Brain pericyte (primary cell): ENCODE data around the gene FARP1.

Source experiments
- DNase-seq: peaks from one replicate; pipeline ENCODE4 v3.0.0-alpha.2; 2012; ENCODE audit warnings: low read depth, low spot score

Gene FARP1

DNA sequence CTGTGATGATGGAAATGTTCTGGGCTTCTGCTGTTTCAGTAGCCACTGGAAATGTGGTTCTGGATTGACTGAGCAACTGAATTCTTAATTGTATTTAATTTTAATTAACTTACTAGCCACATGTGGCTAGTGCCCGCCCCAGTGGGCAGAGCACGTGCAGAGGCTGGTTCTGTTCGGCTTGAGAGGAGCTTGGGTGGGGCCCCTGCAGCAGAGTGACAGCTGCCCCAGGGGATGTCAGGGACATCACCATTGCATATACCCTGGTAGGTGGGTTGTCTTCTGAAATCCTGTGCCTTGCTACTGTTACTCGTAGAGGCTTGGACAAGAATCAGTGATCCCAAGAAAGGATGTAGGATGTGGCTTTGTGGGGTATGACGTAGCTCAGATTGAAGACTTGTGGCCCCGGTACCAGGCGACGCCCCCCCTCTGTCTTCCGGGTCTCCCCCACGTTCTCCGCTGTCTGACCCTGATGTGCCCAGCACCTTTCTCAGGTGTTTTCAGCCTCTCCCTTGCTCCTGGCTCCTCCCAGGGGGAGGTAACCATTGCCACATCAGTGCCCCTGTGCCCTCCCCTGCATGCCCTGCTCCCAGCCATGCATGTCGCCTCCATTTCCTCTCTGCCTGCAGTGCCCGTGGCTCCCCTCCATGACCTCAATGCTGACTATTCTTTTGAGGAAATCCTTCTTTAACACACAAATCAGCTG, 136.7 kb downstream of the FARP1 start:
- DNase-seq, result no peak

DNA sequence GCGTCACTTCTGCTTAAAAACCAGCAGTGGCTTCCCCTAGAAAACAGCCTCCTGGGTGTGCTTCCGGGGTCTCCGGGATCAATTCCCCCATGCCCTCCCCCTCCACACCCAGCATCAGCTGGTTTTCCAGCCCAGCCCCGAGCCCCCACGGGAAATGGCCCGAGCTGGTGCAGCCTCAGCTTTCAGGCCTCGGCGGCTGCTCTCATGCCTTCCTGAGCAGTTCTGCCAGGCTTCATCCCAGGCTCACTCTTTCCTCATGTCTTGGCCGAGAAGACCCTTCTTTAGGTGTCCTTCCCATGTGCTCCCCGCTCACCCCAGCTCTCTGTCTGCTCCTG, 137.2 kb downstream of the FARP1 start:
- no peak for DNase-seq

DNA sequence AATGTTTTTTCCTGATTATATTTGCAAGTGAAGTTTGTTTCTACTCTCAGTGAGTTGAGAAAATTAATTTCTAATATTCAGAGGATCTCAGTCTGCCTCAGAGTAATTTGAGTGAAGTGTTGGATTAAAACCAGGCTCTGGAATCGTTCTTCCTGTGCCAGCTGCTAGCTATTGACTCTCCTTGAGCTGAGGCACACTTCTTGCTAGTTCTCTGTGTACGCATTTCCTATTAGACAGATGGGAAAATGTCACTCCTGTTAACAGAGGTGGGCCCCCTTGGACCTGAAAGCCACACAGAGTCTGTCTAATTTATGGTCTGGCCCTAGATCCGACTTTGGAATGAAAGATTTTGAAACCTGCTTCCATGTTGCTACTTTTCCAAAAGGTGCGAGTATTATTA, 141.8 kb downstream of the FARP1 start:
- DNase-seq, result no peak

DNA sequence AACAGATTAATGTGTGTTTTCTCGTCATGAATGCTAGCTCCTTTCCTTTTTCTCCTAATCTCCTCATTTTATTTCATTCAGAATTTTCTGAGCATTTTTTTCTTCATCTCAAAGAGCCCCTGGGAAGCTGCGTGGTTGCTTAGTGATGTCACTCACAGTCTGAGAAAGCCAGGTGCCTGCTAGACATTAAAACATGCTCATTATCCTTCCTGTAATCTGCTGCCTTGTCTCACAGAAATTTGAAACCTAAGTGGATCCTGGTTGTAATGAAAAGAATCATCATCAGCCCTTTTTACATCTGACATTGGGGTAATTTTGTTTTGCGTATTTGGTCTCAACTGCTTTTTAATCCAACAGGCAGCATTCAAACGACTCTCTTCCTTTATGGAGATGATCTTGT, 142.4 kb downstream of the FARP1 start:
- DNase-seq, result no peak

DNA sequence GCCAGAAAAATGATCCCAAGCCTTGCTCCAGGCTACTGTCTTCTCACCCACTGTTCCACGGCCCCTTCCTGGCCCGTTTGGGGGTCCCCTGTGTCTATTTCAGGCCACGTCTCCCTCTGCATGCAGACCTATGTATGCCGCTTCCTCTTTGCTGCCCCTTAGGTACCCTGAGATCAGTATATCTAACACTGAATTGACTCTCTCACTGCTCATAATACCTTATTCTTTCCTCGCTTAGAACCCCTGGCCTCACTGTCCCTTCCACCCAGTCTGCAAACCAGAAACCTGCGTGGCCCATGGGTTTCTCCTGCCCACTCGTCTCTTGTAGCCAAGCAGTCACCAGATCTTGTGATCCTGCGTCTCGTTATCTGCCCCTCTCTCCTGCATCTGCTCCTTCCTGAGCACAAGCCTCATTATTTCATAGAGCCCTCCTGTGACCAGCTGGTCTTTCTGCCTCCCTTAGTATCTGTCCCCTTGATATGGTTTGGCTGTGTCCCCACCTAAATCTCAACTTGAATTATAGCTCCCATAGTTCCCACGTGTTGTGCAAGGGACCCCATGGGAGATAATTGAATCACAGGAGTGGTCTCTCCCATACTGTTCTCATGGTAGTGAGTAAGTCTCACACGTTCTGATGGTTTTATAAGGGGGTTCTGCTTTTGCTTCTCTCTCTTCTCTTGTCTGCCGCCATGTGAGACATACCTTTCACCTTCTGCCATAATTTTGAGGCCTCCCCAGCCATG, 143.1 kb downstream of the FARP1 start:
- no peak for DNase-seq

DNA sequence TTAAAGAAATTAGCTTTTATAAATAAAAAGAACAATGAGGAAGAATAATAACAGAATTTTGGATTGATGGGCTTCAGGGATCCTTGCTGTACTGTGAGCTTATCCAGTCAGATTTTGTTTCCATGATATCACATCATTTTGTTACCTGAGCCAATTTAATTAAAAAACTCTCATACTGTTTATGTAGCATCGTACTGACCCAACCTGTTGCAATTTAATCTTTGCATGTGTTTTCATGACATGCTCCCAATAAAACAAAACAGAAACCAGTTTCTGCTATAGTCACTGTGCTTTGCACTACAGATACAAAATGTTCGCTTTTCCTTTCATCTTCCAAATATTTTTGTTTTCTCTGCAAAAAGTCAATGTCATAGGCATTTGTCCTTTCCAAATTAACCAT, 143.9 kb downstream of the FARP1 start:
- DNase-seq, result no peak

DNA sequence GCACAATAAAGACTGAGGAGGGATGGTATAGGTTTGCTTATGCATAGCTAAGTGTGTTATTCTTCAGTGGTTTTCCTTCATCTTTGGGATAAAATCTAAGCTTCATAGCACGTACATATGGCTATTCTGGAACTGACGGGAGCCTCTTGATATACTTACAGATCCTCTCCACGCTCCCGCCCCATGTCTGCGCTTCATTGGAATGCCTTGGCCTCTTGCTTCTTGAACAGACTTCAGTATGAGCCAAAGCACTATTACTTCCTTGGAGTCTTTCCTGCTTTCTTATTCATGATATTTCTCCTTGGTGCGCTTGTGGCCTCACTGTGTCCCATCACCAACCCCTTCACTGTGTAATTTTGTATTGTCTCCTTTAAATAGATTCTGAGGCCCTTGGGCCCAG, 145.3 kb downstream of the FARP1 start:
- DNase-seq, result no peak

DNA sequence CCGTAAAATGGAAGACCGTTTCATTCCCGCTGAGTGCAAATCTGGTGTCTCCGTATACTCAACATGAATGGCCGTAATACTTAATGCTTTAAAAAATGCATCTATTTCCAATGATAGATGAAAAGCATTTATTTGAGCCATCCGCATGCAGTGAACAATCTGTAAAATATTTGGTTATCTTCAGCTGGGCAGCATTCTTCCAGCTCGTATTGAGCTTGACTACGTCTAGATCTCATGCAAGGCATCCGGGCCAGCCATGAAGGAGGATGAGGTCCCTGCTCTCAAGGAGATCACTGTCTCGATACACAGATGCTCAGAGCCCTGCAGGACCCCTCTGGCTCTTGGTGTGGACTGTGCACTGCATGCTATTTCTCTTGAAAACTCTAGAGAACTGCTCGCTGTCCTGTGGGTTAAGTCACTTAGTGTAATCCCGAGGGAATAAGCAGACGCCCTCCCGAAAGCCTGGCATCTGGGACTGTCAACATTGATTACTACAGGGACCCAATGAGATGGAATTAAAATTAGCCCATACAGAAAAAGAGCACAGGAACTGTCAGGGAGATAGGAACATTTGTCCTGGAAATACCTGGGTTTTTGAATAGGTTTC, 146.5 kb downstream of the FARP1 start:
- DNase-seq, result no peak

DNA sequence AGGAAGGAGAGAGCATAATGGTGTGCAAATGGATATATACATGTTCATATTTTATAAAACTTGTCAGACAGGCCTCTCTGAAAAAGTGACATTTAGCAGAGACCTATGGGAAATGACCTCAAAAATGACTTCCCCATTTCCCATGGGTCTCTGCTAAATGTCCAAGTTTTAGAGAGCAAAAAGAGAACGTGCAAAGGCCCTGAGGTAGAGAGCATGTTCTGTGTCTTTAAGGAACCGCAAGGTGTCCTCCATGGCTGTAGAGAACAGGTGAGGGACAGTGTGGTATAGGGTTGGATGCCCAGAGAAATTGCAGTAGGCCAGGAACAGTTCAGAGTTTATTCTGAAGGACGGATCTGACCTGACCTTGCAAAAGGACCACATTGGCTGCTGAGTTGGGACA, 147.4 kb downstream of the FARP1 start:
- no peak for DNase-seq

DNA sequence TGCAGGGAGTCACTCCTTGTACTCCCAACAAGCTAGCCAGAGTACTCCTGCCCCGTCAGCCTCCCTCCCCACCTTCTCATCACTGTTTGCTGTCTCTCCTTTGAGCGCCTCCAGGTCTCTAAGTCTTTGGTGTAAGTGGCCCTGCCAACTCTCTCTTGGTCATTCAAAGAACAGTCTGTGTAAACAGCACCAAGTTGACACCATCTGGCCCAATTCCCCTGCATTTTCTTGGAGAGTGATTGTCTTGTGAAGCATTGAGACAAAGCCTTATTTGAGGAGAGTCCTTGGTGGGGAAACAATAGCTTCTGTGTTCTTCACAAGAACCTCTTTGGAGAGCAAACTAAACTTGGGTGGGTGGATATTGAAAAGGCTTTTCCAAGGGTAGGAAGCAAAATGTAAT, 148.8 kb downstream of the FARP1 start:
- no peak for DNase-seq

DNA sequence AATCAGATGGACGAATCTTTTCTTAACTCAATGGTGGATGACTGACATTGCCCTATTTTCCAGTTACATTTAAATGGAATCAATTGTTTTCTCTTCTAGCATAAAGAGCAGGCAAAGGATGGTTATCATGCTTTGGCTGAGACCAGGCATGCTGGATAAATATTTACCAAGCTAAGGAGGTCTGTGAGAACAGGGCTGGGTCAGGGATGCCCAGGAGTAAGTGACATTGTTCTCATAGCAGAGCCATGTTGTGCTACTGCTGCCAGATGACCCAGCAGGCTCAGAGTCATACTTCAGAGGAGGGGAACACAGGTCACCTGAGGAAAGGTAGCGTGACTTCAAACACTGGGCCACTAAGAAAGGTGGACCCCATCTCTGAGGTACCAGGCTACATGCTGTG, 150.2 kb downstream of the FARP1 start:
- no peak for DNase-seq

DNA sequence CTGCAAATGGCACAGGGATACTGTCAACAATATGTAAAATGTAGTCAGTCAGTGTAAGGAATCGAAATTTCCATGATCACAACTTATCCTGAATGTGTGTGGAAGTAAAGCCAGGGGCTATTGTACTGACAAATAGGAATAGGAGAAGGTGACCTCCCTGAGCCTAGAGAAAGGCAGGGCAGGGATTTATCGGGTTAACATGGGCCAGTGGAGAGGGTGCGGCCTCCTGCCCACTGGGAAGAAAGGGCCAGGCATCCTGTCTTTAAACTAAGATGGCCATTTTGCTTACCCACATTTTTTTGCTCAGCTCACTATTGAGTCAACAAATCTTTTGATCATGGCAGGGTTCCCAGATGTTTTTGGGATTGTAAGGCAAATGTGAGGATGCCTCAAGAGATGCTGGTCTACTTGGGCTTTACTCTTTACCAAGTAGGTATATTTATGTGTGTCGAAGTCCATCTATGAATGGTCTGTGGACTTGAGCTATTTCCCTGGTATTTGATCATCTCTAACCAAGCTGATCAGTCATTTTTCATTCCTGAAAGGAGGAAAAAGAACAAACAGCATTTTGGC, 150.8 kb downstream of the FARP1 start:
- no peak for DNase-seq

DNA sequence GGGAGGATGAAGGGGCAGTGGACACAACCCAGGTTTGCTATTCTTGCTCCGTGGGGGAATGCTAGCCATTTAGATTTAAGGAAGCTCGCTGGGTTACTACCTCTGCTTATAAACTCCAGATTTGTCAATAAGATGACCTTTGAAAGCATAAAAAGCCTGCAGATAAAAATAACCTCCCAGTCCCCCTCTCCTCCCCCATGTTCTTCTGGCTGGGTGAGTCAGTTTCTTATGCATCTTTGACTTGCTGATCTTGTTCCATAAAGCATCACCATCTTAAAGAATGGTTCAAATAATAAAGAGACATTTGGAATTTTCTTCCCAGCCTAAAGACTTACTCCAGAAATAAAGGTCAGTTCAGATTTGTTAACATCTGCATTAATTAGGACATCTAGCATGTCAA, 152.5 kb downstream of the FARP1 start:
- DNase-seq, result no peak

DNA sequence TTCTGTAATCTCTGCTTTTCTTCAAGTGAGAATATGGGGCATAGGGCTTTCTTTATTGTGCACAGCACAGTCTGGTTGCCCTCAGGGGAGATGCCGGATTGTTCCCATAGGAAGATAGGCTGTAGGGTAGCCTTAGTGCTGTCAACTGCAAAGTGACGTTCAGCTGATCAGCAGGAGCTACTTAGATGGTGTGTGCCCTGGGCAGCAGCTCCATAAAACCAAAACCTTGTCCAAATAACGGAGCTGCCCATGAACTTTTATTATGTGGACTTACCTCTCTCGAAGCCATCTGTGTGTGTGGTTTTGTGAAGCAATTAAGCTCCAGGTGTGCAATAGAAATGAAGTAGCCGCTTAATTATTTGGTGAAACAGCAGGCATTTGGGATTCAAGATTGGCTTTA, 154.2 kb downstream of the FARP1 start:
- DNase-seq, result no peak

DNA sequence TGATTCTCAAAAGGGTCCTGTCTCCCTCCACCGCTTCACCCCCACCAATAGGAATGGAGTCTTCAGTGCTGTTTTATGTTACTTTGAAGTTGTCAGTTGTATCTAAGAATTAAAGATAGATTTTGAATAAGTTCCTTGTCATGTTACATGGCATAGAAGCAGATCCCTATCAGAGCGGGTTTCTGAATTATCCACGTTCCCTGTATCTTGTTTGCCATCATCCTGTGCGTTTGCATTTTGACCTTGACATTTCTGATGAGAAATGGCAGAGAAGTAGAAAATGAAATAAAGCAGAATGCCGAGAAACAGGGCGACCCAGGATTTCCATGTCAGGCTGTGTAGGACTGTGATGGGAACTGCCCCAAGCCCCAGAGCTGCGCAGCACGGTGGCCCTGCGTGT, 154.9 kb downstream of the FARP1 start:
- no peak for DNase-seq

DNA sequence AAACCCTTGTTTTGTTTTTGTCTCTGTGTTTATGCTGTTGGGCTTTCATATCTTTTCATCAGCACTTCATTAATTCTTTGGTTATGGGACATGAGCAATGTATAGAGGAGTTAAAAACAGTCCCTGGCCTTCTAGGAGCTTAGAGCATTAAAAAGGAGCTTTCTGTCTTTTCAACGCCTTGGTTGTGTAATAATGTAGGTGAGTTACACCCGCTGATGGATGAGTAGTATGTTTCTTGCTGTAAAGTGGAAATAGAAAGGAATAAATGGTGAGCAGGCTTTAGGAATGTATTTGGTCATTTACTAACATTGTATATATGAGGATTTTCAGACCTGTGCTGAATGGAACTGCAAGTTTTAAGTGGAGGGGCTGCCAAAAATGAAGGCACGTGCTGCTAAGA, 155.7 kb downstream of the FARP1 start:
- no peak for DNase-seq

DNA sequence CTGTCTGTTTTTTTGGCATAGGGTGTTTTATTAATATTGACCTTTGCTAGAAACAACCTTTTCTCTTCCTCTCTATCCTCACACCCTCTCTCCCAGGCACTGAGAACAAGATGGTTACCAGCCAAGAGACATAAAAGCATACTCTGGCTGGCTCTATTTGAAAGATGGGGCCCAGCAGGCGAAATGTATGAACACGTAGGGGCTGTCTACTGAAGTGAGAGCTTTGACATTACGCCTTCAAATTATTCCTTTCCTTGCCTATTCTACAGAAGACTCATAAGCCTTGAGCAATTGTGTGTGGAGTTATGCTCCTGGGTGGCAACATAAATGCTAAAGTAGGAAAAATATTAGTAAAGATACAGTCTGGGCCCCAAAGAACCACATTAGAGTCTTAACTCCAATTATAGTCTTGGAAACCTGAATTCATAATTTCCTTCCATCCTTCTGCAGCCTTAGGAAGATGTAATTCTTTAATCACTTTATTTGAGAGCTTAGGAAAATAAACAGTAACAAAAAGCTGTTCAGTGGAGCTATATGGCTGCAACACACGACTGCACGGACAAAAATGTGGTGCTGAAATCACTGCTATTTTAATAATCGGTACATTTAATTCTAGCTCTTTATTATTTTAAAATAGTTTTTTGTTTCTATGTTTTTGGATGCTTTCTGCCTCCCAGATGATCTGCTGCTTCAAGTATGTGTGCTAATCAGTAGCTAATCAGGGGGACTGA, 156.5 kb downstream of the FARP1 start:
- no peak for DNase-seq

DNA sequence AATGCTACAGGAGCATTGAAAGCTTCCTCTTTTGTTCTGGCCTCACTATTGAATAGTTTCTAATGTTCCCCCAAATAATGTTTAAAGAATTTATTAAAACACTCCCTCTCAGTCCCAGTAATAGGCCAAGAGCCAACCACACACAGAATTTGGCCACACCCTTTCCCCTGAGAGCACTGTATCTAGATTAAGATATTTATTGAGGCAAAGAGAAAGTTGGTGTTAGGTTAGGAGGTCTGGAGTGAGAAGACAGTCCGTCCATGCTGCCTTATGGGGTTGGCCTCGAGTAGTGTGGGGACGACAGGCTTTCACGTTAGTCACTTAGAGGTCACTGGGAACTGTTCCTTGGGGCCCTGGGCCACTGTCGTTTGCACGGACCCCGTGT, 157.1 kb downstream of the FARP1 start:
- DNase-seq, result no peak

DNA sequence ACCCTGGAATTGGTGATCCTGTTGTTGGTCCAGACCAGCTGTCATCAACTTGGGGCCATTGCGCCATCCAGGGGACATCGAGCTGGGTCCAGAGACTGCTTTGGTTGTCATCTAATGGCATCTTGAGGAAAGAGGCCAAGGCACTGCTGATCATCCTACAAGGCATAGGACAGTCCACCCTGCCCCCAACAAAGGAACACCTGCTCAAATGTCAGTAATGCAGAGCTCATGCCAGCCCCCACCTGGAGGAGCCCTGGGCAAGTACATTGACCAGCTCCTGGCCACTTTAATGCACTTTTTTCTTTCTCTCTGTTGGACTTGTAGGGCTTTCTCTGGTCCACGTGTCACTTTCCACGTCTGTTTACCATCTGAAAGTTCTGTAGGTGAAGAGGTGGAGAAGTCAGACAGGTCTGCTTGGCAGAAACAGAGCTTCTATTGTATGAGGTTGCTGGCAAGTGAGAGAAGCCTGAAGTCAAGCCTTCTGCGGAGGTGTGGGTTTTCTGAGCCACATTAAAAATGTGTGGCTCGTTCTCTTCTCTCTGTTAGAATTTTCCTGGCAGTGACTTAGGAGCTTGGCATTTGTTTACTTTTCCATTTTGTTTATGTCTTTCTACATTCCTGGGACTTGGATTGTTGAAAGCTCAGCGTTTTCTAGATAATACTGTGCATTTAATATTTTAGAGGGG, 158.2 kb downstream of the FARP1 start:
- no peak for DNase-seq

DNA sequence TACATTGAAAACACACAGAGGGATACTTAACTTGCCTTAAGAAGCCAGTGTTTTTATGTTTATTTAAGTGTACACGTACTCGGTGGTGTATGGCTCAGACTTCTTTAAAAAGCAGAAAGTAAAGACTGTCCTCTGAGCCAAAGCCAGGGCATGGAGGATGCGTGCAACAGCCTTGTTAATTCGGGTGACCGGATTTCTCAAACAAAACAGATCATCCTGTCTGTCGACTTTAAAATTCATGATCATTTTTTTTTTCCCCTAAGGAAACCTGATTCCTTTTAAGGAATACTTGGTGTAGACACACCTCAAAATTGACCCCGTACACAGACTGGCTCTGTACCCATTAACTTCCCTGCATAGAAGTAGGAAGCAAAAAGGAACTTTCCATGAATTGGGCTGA, 158.8 kb downstream of the FARP1 start:
- DNase-seq, result no peak

DNA sequence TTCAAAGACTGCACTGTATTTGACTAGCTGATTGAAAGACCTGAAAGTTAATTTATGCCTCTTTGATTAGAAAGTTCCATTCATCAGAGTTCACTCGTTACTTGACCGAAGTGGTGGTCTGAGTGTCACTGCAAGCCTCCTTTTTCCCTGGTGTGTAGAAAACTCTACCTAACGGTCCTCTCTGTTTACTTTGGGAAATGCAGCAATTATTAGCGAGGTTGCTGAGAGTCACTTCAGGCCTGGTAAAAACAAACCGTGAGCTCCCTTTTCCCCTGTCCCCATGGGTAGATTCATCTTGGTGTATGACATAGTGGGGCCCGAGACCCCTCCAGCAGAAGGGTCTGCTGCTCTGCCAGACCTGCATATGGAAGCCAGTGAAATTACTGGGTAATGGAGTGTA, 161.0 kb downstream of the FARP1 start:
- DNase-seq, result no peak

DNA sequence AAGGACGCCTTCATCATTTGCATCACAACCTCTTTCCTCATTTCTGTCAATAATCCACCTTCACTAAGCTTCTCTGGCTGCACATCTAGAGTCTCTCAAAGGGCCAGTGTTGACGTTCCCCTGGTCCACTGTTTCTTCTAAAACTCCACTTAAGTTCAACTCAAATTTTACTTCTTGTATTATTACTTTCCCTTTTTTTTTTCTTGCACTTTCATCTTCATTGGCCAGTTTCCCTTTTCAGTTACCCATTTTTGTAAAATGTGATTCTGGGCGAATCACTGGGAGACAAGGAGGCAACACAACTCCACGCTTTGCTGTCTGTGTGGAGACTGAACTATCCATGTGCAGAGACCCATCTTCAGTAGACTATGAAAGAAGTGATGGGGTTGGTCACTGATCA, 162.8 kb downstream of the FARP1 start:
- no peak for DNase-seq
